Ishikawa (cell line): ENCODE data around the gene RPTOR.

Experiments used
- CEBPB ChIP-seq: IDR thresholded peaks from 2 replicates; pipeline ENCODE4 v1.6.1; 2012
- CREB1 ChIP-seq: IDR thresholded peaks from 2 replicates; pipeline ENCODE4 v1.6.1; 2012; ENCODE audit warnings: low read depth
- EGR1 ChIP-seq: IDR thresholded peaks from 2 replicates; pipeline ENCODE4 v1.6.1; 2012
- EP300 ChIP-seq: IDR thresholded peaks from 2 replicates; pipeline ENCODE4 v1.6.1; 2012; ENCODE audit warnings: borderline replicate concordance
- FOXM1 ChIP-seq: IDR thresholded peaks from 2 replicates; pipeline ENCODE4 v1.6.1; 2012; ENCODE audit warnings: low read depth, borderline replicate concordance
- NFIC ChIP-seq: IDR thresholded peaks from 2 replicates; pipeline ENCODE4 v1.6.1; 2012
- RAD21 ChIP-seq: IDR thresholded peaks from 2 replicates; pipeline ENCODE4 v1.6.1; 2012; ENCODE audit warnings: low read depth
- REST ChIP-seq: IDR thresholded peaks from 2 replicates; pipeline ENCODE4 v1.6.1; 2012; ENCODE audit warnings: low read depth, mild to moderate bottlenecking
- TAF1 ChIP-seq: IDR thresholded peaks from 2 replicates; pipeline ENCODE4 v1.6.1; 2012; ENCODE audit warnings: low read depth, mild to moderate bottlenecking
- TCF12 ChIP-seq: IDR thresholded peaks from 2 replicates; pipeline ENCODE4 v1.6.1; 2012; ENCODE audit warnings: low read depth
- TEAD4 ChIP-seq: IDR thresholded peaks from 2 replicates; pipeline ENCODE4 v1.6.1; 2012
- USF1 ChIP-seq: IDR thresholded peaks from 2 replicates; pipeline ENCODE4 v1.6.1; 2012
- YY1 ChIP-seq: IDR thresholded peaks from 2 replicates; pipeline ENCODE4 v1.6.1; 2012; ENCODE audit warnings: low read depth
- ZBTB7A ChIP-seq: IDR thresholded peaks from 2 replicates; pipeline ENCODE4 v1.6.1; 2012; ENCODE audit warnings: low read depth
- TF ChIP-seq, protein P1 (sequence below): IDR thresholded peaks from 2 replicates; pipeline ENCODE4 v1.6.1; 2012

The RPTOR gene

DNA sequence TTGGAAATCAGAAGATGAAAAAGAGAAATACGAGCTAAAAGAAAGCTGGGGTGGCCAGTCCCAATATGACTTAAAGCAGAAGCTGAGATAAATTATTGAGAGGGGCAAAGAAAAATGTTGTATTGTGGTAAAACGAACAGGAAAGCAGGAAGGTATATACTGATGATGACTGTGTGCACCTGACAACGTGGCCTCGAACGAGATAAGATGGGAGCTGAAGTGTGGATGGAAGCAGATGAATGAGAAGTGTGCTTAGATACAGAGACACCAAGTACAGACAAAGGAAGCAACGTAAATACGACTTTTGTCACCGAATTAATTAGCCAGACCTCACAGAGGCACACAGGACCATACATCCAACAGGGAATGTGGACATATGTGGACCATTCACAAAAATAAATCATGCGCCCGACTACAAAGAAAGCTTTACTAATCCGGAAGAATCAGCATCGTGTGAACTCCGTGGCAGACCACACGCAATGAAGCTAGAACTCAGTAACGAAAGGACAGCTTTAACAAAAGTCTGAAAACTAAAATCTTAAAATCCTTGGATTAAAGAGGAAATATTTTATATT is 218.7 kb downstream of the RPTOR start:
- TF ChIP-seq YY1 (no peak), TEAD4 (no peak), RAD21 (no peak), TCF12 (no peak), USF1 (no peak), REST (no peak), NFIC (no peak), ZBTB7A (no peak), TAF1 (no peak), EP300 (no peak), CREB1 (no peak)

GRCh38 chr17:80765241-80765961 is 220.8 kb downstream of the RPTOR start:
- TF ChIP-seq CREB1: no peak
- TF ChIP-seq TEAD4: no peak
- TF ChIP-seq RAD21: no peak
- no peak for TF ChIP-seq TCF12
- TF ChIP-seq CEBPB: no peak
- no peak for TF ChIP-seq NFIC
- TF ChIP-seq FOXM1: no peak
- no peak for TF ChIP-seq ZBTB7A
- no peak for TF ChIP-seq EGR1
- no peak for TF ChIP-seq YY1
- TF ChIP-seq USF1: no peak
- TF ChIP-seq REST: no peak
- TF ChIP-seq, protein P1, sequence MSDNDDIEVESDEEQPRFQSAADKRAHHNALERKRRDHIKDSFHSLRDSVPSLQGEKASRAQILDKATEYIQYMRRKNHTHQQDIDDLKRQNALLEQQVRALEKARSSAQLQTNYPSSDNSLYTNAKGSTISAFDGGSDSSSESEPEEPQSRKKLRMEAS: no peak

- TF ChIP-seq, protein P1: no peak
- no peak for TF ChIP-seq TEAD4
- TF ChIP-seq CEBPB: no peak
- TF ChIP-seq TAF1: no peak
- TF ChIP-seq EP300: no peak
- no peak for TF ChIP-seq CREB1
- no peak for TF ChIP-seq TCF12
- TF ChIP-seq EGR1: no peak
- no peak for TF ChIP-seq YY1
- no peak for TF ChIP-seq ZBTB7A
- TF ChIP-seq FOXM1: no peak
- TF ChIP-seq REST: no peak
- TF ChIP-seq NFIC: no peak
Observed at GRCh38 chr17:80766290-80766855, 221.7 kb downstream of the RPTOR start.

DNA sequence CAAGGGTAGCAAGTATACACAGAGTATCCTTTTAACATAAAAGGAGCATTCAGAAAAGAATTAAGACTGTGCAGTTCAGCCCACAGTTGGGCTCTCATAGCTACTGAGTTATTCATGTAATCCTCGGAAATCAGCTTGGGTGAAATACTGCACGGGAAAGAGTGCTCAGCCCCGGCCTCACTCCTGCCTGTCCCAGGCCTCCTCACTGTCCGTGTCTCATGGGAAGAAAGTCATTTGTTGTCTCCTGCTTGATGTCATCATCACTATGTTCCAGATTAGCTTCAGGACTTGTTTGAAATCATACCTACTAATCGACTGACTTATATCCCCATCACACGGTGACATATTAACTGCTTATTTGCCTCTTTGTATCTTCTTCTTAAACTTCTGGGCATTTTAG is 223.8 kb downstream of the RPTOR start:
- no peak for TF ChIP-seq USF1
- no peak for TF ChIP-seq RAD21
- TF ChIP-seq TEAD4: no peak
- no peak for TF ChIP-seq EP300
- no peak for TF ChIP-seq CEBPB
- TF ChIP-seq ZBTB7A: no peak
- TF ChIP-seq FOXM1: no peak
